ENCODE results near the gene TNNC2.

Gene TNNC2

GRCh38 chr20:45788351-45788750 lies 38.8 kb downstream of the TNNC2 start:
- TF ChIP-seq GABPA (IDR thresholded peaks at IDR 0.05; ENCODE audit: low read depth) (no peak), SPI1 (IDR thresholded peaks at IDR 0.05; ENCODE audit: borderline replicate concordance, low read depth) (peak; percentile 6; the same call in 1 of the 2 replicates)
- no peak overlapping the region for H3K27ac ChIP-seq (replicated peaks)
- H3K27me3 ChIP-seq (ENCODE audit: insufficient read depth, poor library complexity, severe bottlenecking) = no peaks in the 10 kb centered on the region
- DNase-seq (ENCODE audit: low read depth in 1 of 2, low spot score in 1 of 2) = no peak
- H3K4me3 ChIP-seq (replicated peaks; ENCODE audit: insufficient read depth, low read length) = no peak overlapping the region

- Histone ChIP-seq H3K4me3 (replicated peaks; ENCODE audit: insufficient read depth, low read length) (no peak overlapping the region), H3K27me3 (ENCODE audit: insufficient read depth, poor library complexity, severe bottlenecking) (no peaks in the 10 kb centered on the region), H3K27ac (replicated peaks) (no peak overlapping the region)
- TF ChIP-seq SPI1 (IDR thresholded peaks at IDR 0.05; ENCODE audit: borderline replicate concordance, low read depth) (no peak), POLR2AphosphoS5 (IDR thresholded peaks at IDR 0.05; ENCODE audit: low read depth) (no peak), GABPA (IDR thresholded peaks at IDR 0.05; ENCODE audit: low read depth) (no peak), CTCF (IDR thresholded peaks at IDR 0.05; ENCODE audit: insufficient read depth, low read length) (no peak), REST (IDR thresholded peaks at IDR 0.05; ENCODE audit: insufficient replicate concordance, low read depth) (no peak)
- no peak for DNase-seq (ENCODE audit: low read depth in 1 of 2, low spot score in 1 of 2)
Measured at GRCh38 chr20:45783656-45784294, 43.3 kb downstream of the TNNC2 start.

- Histone ChIP-seq H3K27ac (replicated peaks) (no peak overlapping the region), H3K27me3 (ENCODE audit: insufficient read depth, poor library complexity, severe bottlenecking) (no peaks in the 10 kb centered on the region), H3K4me3 (replicated peaks; ENCODE audit: insufficient read depth, low read length) (no peak overlapping the region)
- no peak for DNase-seq (ENCODE audit: low read depth in 1 of 2, low spot score in 1 of 2)
- no peak for TF ChIP-seq CTCF (IDR thresholded peaks at IDR 0.05; ENCODE audit: insufficient read depth, low read length)
- no peak for TF ChIP-seq POLR2AphosphoS5 (IDR thresholded peaks at IDR 0.05; ENCODE audit: low read depth)
- TF ChIP-seq GABPA (IDR thresholded peaks at IDR 0.05; ENCODE audit: low read depth) = no peak
- no peak for TF ChIP-seq REST (IDR thresholded peaks at IDR 0.05; ENCODE audit: insufficient replicate concordance, low read depth)
- no peak for TF ChIP-seq SPI1 (IDR thresholded peaks at IDR 0.05; ENCODE audit: borderline replicate concordance, low read depth)
Measured at GRCh38 chr20:45782890-45783289, 44.2 kb downstream of the TNNC2 start.

- no peaks in the 10 kb centered on the region for H3K27me3 ChIP-seq (ENCODE audit: insufficient read depth, poor library complexity, severe bottlenecking)
- no peak for TF ChIP-seq SPI1 (IDR thresholded peaks at IDR 0.05; ENCODE audit: borderline replicate concordance, low read depth)
- no peak for TF ChIP-seq POLR2AphosphoS5 (IDR thresholded peaks at IDR 0.05; ENCODE audit: low read depth)
- no peak for TF ChIP-seq REST (IDR thresholded peaks at IDR 0.05; ENCODE audit: insufficient replicate concordance, low read depth)
- no peak for TF ChIP-seq GABPA (IDR thresholded peaks at IDR 0.05; ENCODE audit: low read depth)
- TF ChIP-seq CTCF (IDR thresholded peaks at IDR 0.05; ENCODE audit: insufficient read depth, low read length) = no peak
- H3K4me3 ChIP-seq (replicated peaks; ENCODE audit: insufficient read depth, low read length) = no peak overlapping the region
- no peak for DNase-seq (ENCODE audit: low read depth in 1 of 2, low spot score in 1 of 2)
- H3K27ac ChIP-seq (replicated peaks) = no peak overlapping the region
Measured at GRCh38 chr20:45781391-45781931, 45.7 kb downstream of the TNNC2 start.

Measured in HL-60 (cell line).